Suppressor macrophage treated with lipopolysaccharide for 4 hours (primary cell): Measurements from ENCODE around the gene SMIM21.
A peak's percentile ranks its signal among the peaks of the same experiment; 100 is the strongest.

Experiments
- DNase-seq: peaks from one replicate; pipeline ENCODE4 v3.0.0-alpha.2; 2020

Gene SMIM21

GRCh38 chr18:75374466-75374865, 53.0 kb downstream of the SMIM21 start:
- DNase-seq, result no peak

- no peak for DNase-seq
These were observed 58.3 kb downstream of the SMIM21 start for GRCh38 chr18:75369026-75369721.

GRCh38 chr18:75365837-75366236, 61.7 kb downstream of the SMIM21 start:
- no peak for DNase-seq

GRCh38 chr18:75365254-75365629, 62.3 kb downstream of the SMIM21 start:
- no peak for DNase-seq

- peak; percentile 86 for DNase-seq
These were observed 62.8 kb downstream of the SMIM21 start for GRCh38 chr18:75364512-75365253.

- DNase-seq, result no peak
These were observed 63.9 kb downstream of the SMIM21 start for GRCh38 chr18:75363446-75364225.

GRCh38 chr18:75362435-75362834, 65.1 kb downstream of the SMIM21 start:
- DNase-seq, result no peak

GRCh38 chr18:75360941-75361340, 66.6 kb downstream of the SMIM21 start:
- no peak for DNase-seq

GRCh38 chr18:75360215-75360614, 67.3 kb downstream of the SMIM21 start:
- no peak for DNase-seq
